Stimulated activated CD4-positive, alpha-beta T cell treated with anti-CD3 and anti-CD28 coated beads, Interleukin-15, amount 100 ng/mL, for 48 hours (primary cell): ENCODE measurements around the gene ALPK1.
"Not testable (repeated sequence)": the region's sequence is repeated elsewhere in the genome, so short reads cannot be mapped to it uniquely, and the experiment has no call there.

Experiments
- DNase-seq, 2 donors: peaks; one replicate each; pipeline ENCODE4 v3.0.0-alpha.2; 2020; ENCODE audit warnings: low read depth in 2 of 2

ALPK1 gene

DNA sequence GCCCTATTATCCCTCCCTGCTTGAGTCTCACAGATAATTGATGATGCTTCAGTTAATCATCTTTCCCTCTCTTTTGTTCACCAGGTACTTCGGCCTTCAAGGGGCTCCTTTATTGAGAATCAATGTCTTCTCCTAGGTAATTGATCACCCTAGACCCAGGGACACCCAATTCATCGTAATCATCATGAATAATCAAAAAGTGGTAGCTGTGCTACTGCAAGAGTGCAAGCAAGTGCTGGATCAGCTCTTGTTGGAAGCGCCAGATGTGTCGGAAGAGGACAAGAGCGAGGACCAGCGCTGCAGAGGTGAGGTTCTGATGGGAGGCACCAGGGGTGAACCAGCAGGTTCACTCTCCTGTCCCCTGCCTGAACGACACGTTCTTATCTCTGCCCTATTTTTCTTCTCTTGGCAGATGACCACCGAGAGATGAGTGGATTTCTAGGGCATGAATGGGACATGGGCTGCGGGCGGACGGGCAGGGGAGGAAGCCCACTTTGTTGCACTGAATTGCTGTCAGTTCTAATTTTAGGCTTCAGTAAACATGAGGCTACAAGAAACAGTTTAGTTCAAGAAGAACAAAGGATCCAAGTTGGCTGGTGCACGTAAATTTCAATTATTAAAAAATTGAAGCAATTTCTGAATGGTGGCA is 80.5 kb downstream of the ALPK1 start:
- DNase-seq, result no peak

- DNase-seq, result no peak
These were observed 81.1 kb downstream of the ALPK1 start for GRCh38 chr4:112378243-112378620.

DNA sequence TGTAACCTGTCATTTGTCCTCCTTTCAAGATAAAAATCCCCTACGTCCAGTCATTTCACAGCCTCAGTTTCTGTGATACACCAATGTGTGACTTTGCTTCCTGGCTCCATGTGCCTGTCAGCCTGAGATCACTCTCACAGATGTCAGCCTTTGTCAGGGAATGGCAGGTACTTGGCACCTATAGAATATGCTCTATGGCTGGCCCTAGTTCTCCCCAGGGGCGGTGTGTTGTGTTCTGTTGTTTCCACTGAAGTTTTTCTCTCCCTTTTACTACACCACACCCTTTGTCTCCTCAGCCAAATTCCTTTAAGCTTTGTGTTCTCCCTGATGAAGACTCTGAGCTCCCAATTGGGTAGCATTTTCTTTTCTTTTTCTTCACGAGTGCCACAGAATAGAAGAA is 81.7 kb downstream of the ALPK1 start:
- no peak for DNase-seq

GRCh38 chr4:112379306-112379705 is 82.1 kb downstream of the ALPK1 start:
- no peak for DNase-seq

GRCh38 chr4:112381996-112382692 is 85.0 kb downstream of the ALPK1 start:
- no peak for DNase-seq

DNA sequence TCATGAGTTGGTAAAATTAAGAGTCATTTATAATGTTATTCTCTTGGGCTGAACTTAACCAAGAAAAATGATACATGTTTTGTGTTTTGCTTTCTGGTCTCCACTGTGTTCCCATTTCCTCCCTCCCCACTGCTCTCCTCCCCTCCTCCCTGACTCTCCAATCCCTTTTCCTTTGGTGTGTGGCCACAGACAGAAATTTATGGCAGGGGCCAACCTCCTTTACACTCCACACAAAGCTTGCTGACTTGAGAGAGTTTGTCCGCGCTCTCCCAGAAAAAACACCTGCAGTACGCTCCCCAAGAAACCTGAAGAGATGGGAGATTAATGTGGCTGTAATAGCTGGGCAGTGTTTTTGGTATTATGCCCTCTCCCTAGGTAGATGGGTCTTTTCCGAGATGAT is 88.9 kb downstream of the ALPK1 start:
- DNase-seq, result no peak

GRCh38 chr4:112402098-112402497 is 104.9 kb downstream of the ALPK1 start:
- DNase-seq, result no peak

- no peak for DNase-seq
These were observed 106.2 kb downstream of the ALPK1 start for GRCh38 chr4:112403101-112403945.

GRCh38 chr4:112410364-112410763 is 113.2 kb downstream of the ALPK1 start:
- no peak for DNase-seq

DNA sequence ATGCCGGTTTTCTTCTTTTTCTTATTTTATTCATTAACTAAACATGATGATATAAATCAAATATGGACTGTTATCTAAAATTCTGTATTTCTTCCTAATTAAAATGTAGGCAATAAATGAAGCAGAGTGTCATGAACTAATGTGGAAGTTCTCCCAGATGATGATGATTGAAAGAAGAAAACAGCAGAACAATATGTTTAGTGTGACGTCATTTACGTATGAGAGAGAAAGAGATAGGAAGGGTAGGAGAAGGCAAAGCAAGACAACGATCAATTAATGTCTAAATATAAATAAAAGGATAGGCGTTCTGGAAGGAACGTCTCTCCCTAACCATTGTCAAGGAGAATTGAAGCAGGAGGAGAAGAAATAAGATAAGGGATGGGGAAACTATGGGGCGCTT is 113.6 kb downstream of the ALPK1 start:
- no peak for DNase-seq

DNA sequence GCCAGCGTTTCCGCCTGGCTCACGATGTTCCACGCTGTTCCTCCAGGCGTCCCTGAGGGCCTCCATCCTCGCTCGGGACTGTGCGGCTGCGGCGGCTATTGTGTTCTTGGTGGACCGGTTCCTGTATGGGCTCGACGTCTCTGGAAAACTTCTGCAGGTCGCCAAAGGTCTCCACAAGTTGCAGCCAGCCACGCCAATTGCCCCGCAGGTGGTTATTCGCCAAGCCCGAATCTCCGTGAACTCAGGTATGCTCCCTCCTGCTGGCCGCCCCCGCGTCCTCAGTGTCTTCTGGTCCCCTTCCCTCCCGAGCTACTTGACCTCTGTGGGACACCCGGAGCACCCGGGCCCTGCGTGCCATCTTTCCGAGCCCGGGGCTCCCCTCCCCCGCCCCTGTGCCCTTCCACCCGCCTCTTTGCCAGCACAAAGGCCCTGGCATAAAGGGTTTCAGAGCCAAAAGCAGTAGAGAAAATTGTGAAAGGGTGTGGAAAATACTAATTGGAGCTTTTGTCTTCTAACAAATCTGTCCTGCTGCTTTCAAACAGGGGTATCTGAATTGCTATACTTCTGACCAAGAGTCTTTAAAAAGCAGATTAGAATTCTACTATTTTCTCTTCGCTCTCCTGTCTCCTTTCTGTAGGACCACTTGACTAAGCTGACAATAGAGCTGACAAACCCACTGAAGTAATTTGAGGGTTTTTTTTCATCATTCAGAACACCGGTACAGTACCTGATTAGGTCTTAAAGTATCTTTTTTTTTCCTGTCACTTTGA is 114.8 kb downstream of the ALPK1 start:
- DNase-seq, result no peak

GRCh38 chr4:112416464-112416863 is 119.3 kb downstream of the ALPK1 start:
- no peak for DNase-seq

DNA sequence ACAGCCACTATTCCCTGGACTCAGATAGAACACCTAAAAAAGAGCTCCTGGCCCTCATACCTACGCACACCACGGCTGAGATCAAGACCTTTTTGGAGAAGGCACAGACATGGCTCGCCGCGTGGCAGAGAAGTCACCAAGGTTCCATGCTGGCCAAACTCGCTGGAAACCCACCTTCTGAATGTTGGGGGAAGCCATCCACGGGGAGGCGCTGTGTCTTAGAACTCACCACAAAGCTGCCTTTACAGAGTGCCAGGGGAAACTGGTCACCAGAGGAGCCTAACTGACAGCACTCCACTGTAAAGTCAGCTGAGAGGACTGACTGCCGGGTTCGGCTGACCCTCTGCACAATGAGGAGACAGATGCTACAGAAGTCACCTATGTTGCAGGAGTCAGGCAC is 120.9 kb downstream of the ALPK1 start:
- DNase-seq, result no peak

DNA sequence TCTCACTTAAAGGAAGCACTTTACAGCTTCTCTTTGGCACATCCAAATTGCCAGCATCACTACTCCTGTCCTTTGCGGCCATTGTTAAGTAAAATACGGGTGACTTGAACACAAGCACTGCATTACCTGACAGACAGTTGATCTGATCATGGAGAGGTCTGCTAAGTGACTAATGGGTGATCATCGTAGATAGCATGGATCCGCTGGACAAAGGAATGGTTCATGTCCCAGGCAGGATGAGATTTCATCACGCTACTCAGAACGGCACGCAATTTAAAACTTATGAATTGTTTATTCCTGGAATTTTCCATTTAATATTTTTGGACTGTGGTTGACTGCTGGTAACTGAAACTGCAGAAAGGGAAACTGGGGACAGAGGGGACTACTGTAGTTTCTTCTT is 124.7 kb downstream of the ALPK1 start:
- DNase-seq, result no peak

GRCh38 chr4:112422644-112423043 is 125.5 kb downstream of the ALPK1 start:
- DNase-seq, result no peak

DNA sequence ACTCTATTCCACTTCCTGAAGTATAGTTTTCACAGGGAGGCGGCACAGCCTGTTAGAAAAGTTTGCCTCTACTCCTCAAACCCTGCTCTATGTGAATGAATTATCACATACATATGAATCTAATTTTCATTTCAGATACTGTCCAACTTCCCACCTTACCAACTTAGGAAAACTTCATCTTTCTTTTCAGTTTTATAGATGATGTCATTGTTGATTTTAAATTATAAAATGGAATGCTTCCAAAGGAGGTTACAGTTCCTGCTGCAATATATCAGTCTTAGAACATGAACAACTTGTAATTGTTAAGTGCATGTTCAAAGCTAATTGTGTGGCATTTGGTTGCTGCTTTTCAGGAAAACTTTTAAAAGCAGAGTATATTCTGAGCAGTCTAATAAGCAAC is 126.4 kb downstream of the ALPK1 start:
- no peak for DNase-seq

DNA sequence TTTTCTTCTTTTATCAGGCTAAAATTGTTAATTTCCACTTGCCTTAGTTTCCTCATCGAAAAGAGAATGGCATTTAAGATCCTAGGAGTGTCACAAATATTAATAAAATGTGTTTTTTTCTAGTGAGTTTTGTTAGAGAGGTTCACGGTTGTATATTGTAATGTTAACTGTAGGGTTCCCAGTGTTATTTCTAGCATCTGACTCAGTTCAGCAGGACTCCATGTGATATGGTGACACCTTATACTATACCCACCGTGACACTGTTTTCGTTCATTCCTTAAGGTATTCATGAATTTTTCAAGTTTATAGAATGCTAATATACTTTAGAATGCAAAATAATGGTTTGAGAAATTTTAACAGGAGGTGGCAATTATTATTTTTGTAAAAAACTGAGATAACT is 128.7 kb downstream of the ALPK1 start:
- no peak for DNase-seq

DNA sequence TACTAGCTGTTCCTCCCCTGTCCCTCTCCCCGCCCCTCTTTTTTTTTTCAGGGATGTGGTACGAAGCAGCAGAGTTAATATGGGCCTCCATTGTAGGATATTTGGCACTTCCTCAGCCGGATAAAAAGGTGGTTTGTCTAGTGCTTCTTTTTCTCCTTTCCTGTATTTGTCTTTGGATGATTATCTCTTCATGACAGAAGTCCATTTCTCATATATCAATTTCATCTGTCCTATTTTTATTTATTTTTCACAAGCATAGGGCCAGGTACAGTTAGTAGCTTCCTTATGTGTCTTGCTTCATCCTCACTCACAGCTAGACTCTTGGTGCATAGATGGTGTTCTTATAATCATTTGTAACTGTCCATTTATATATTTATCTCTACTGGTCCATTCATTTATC is 129.2 kb downstream of the ALPK1 start:
- no peak for DNase-seq

DNA sequence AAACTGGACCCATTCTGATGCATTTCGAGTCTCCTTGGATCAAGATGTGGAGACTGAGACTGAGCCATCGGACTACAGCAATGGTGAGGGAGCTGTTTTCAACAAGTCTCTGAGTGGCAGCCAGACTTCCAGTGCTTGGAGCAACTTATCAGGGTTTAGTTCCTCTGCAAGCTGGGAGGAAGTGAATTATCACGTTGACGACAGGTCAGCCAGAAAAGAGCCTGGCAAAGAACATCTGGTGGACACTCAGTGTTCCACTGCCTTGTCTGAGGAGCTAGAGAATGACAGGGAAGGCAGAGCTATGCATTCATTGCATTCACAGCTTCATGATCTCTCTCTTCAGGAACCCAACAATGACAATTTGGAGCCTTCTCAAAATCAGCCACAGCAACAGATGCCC is 134.0 kb downstream of the ALPK1 start:
- no peak for DNase-seq

- no peak for DNase-seq
These were observed 139.8 kb downstream of the ALPK1 start for GRCh38 chr4:112436987-112437386.

DNA sequence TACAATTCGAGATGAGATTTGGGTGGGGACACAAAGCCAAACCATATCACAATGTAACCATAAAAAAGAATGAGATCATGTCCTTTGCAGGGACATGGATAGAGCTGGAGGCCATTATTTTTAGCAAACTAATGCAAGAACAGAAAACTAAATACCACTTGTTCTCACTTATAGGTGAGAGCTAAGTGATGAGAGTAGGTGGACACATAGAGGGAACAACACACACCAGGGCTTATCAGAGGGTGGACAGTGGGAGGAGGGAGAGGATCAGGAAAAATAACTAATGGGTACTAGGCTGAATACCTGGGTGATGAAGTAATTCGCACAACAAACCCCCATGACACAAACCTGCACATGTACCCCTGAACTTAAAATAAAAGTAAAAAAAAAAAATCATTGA is 145.1 kb downstream of the ALPK1 start:
- DNase-seq, result not testable (repeated sequence)
